ENCODE measurements around the gene BCAT1.

The BCAT1 gene

GRCh38 chr12:24838531-24838950, 110.4 kb downstream of the BCAT1 start:
- H4K8ac ChIP-seq (ENCODE audit: low read depth, low read length), result no peak overlapping the region
- no peaks in the 10 kb centered on the region for H3K9me3 ChIP-seq (replicated peaks in 1 of 2; ENCODE audit: control insufficient read depth in 2 of 2, insufficient read depth in 1 of 2, low read depth in 1 of 2, low read length in 2 of 2)
- no peak for DNase-seq (ENCODE audit: low spot score)
- H3K18ac ChIP-seq (ENCODE audit: low read length), result no peak overlapping the region
- H2BK5ac ChIP-seq (ENCODE audit: low read length), result no peak overlapping the region
- no peak overlapping the region for H3K4me3 ChIP-seq (ENCODE audit: low read length in 2 of 2)
- no peak overlapping the region for H2BK15ac ChIP-seq (ENCODE audit: low read length)
- H3K23ac ChIP-seq (ENCODE audit: low read depth, low read length, poor library complexity), result no peak overlapping the region
- H3K27me3 ChIP-seq (ENCODE audit: control insufficient read depth in 3 of 3, insufficient read depth in 3 of 3, low read depth in 1 of 3, low read length in 3 of 3), result no peaks in the 10 kb centered on the region
- no peaks in the 10 kb centered on the region for H3K4me1 ChIP-seq (ENCODE audit: control insufficient read depth in 2 of 2, insufficient read depth in 1 of 2, low read depth in 1 of 2, low read length in 2 of 2)
- no CpG with 5 or more reads among the region's 2 CpGs for WGBS, 2 donors (ENCODE audit: extremely low coverage in 2 of 2, insufficient read length in 2 of 2, insufficient replicate concordance in 1 of 2)
- H2BK12ac ChIP-seq (ENCODE audit: low read length), result no peak overlapping the region
- H3K4me2 ChIP-seq (ENCODE audit: insufficient read depth, low read length, poor library complexity, severe bottlenecking), result no peak overlapping the region
- H4K91ac ChIP-seq (ENCODE audit: low read depth, low read length, poor library complexity), result no peak overlapping the region
- H3K14ac ChIP-seq (ENCODE audit: low read length), result no peak overlapping the region
- no peak overlapping the region for H3K9ac ChIP-seq (ENCODE audit: low read depth, low read length, poor library complexity)
- H2AK5ac ChIP-seq (ENCODE audit: low read depth, low read length), result no peak overlapping the region
- H3K36me3 ChIP-seq (replicated peaks in 1 of 2; ENCODE audit: control insufficient read depth in 2 of 2, insufficient read depth in 2 of 2, low read length in 2 of 2), result peaks cover 9 to 93% of the 10 kb centered on the region in 2 donors
- no peak overlapping the region for H2AFZ ChIP-seq (ENCODE audit: low read length)
- H3K27ac ChIP-seq (replicated peaks; ENCODE audit: low read length), result no peak overlapping the region
- H2BK120ac ChIP-seq (ENCODE audit: low read depth, low read length), result no peak overlapping the region
- no peaks in the 10 kb centered on the region for H3K79me1 ChIP-seq (ENCODE audit: low read depth, low read length)
- no peak overlapping the region for H3K4ac ChIP-seq (ENCODE audit: low read length)

- Histone ChIP-seq H3K79me1 (ENCODE audit: low read depth, low read length) (no peaks in the 10 kb centered on the region), H2BK120ac (ENCODE audit: low read depth, low read length) (no peak overlapping the region), H3K4me3 (ENCODE audit: low read length in 2 of 2) (no peak overlapping the region), H3K4me1 (ENCODE audit: control insufficient read depth in 2 of 2, insufficient read depth in 1 of 2, low read depth in 1 of 2, low read length in 2 of 2) (no peaks in the 10 kb centered on the region), H3K36me3 (replicated peaks in 1 of 2; ENCODE audit: control insufficient read depth in 2 of 2, insufficient read depth in 2 of 2, low read length in 2 of 2) (peaks cover 6 to 93% of the 10 kb centered on the region in 2 donors), H4K8ac (ENCODE audit: low read depth, low read length) (no peak overlapping the region), H3K18ac (ENCODE audit: low read length) (no peak overlapping the region), H3K14ac (ENCODE audit: low read length) (no peak overlapping the region), H2AFZ (ENCODE audit: low read length) (no peak overlapping the region), H3K4me2 (ENCODE audit: insufficient read depth, low read length, poor library complexity, severe bottlenecking) (no peak overlapping the region), H3K27me3 (ENCODE audit: control insufficient read depth in 3 of 3, insufficient read depth in 3 of 3, low read depth in 1 of 3, low read length in 3 of 3) (no peaks in the 10 kb centered on the region), H2BK5ac (ENCODE audit: low read length) (no peak overlapping the region), H2BK15ac (ENCODE audit: low read length) (no peak overlapping the region), H2AK5ac (ENCODE audit: low read depth, low read length) (no peak overlapping the region), H3K4ac (ENCODE audit: low read length) (no peak overlapping the region), H3K9ac (ENCODE audit: low read depth, low read length, poor library complexity) (no peak overlapping the region), H3K9me3 (replicated peaks in 1 of 2; ENCODE audit: control insufficient read depth in 2 of 2, insufficient read depth in 1 of 2, low read depth in 1 of 2, low read length in 2 of 2) (no peaks in the 10 kb centered on the region), H3K27ac (replicated peaks; ENCODE audit: low read length) (no peak overlapping the region), H3K23ac (ENCODE audit: low read depth, low read length, poor library complexity) (no peak overlapping the region), H4K91ac (ENCODE audit: low read depth, low read length, poor library complexity) (no peak overlapping the region), H2BK12ac (ENCODE audit: low read length) (no peak overlapping the region)
- WGBS, 2 donors (ENCODE audit: extremely low coverage in 2 of 2, insufficient read length in 2 of 2, insufficient replicate concordance in 1 of 2), result 100% methylated on average over 1 of the region's 2 CpGs
- no peak for DNase-seq (ENCODE audit: low spot score)
Observed at GRCh38 chr12:24835377-24835776, 113.5 kb downstream of the BCAT1 start.

GRCh38 chr12:24833513-24833912, 115.4 kb downstream of the BCAT1 start:
- no peaks in the 10 kb centered on the region for H3K79me1 ChIP-seq (ENCODE audit: low read depth, low read length)

GRCh38 chr12:24823808-24824515, 124.9 kb downstream of the BCAT1 start:
- H3K9me3 ChIP-seq (replicated peaks in 1 of 2; ENCODE audit: control insufficient read depth in 2 of 2, insufficient read depth in 1 of 2, low read depth in 1 of 2, low read length in 2 of 2), result peaks cover 0 to 6% of the 10 kb centered on the region in 2 donors
- H2BK120ac ChIP-seq (ENCODE audit: low read depth, low read length), result no peak overlapping the region
- no peak for DNase-seq (ENCODE audit: low spot score)
- no peak overlapping the region for H2BK15ac ChIP-seq (ENCODE audit: low read length)
- H3K23ac ChIP-seq (ENCODE audit: low read depth, low read length, poor library complexity), result no peak overlapping the region
- H3K4me2 ChIP-seq (ENCODE audit: insufficient read depth, low read length, poor library complexity, severe bottlenecking), result no peak overlapping the region
- H3K79me1 ChIP-seq (ENCODE audit: low read depth, low read length), result no peaks in the 10 kb centered on the region
- no CpG with 5 or more reads among the region's 5 CpGs for WGBS, 2 donors (ENCODE audit: extremely low coverage in 2 of 2, insufficient read length in 2 of 2, insufficient replicate concordance in 1 of 2)
- H2BK5ac ChIP-seq (ENCODE audit: low read length), result no peak overlapping the region
- no peak overlapping the region for H3K27ac ChIP-seq (replicated peaks; ENCODE audit: low read length)
- H3K18ac ChIP-seq (ENCODE audit: low read length), result no peak overlapping the region
- peaks cover 9 to 100% of the 10 kb centered on the region in 2 donors for H3K36me3 ChIP-seq (replicated peaks in 1 of 2; ENCODE audit: control insufficient read depth in 2 of 2, insufficient read depth in 2 of 2, low read length in 2 of 2)
- H3K4me3 ChIP-seq (ENCODE audit: low read length in 2 of 2), result no peak overlapping the region
- H3K14ac ChIP-seq (ENCODE audit: low read length), result no peak overlapping the region
- H2BK12ac ChIP-seq (ENCODE audit: low read length), result no peak overlapping the region
- H4K91ac ChIP-seq (ENCODE audit: low read depth, low read length, poor library complexity), result no peak overlapping the region
- no peak overlapping the region for H3K4ac ChIP-seq (ENCODE audit: low read length)
- H4K8ac ChIP-seq (ENCODE audit: low read depth, low read length), result no peak overlapping the region
- H3K27me3 ChIP-seq (ENCODE audit: control insufficient read depth in 3 of 3, insufficient read depth in 3 of 3, low read depth in 1 of 3, low read length in 3 of 3), result no peaks in the 10 kb centered on the region
- no peaks in the 10 kb centered on the region for H3K4me1 ChIP-seq (ENCODE audit: control insufficient read depth in 2 of 2, insufficient read depth in 1 of 2, low read depth in 1 of 2, low read length in 2 of 2)
- no peak overlapping the region for H3K9ac ChIP-seq (ENCODE audit: low read depth, low read length, poor library complexity)
- no peak overlapping the region for H2AK5ac ChIP-seq (ENCODE audit: low read depth, low read length)
- H2AFZ ChIP-seq (ENCODE audit: low read length), result no peak overlapping the region

More at GRCh38 chr12:24833513-24833912, 115.4 kb downstream of the BCAT1 start:
- Histone ChIP-seq H3K23ac (ENCODE audit: low read depth, low read length, poor library complexity) (no peak overlapping the region), H2BK12ac (ENCODE audit: low read length) (no peak overlapping the region), H3K9me3 (replicated peaks in 1 of 2; ENCODE audit: control insufficient read depth in 2 of 2, insufficient read depth in 1 of 2, low read depth in 1 of 2, low read length in 2 of 2) (no peaks in the 10 kb centered on the region), H3K18ac (ENCODE audit: low read length) (no peak overlapping the region), H4K91ac (ENCODE audit: low read depth, low read length, poor library complexity) (no peak overlapping the region), H3K36me3 (replicated peaks in 1 of 2; ENCODE audit: control insufficient read depth in 2 of 2, insufficient read depth in 2 of 2, low read length in 2 of 2) (peaks cover 3 to 93% of the 10 kb centered on the region in 2 donors), H2AK5ac (ENCODE audit: low read depth, low read length) (no peak overlapping the region), H3K27ac (replicated peaks; ENCODE audit: low read length) (no peak overlapping the region), H2BK5ac (ENCODE audit: low read length) (no peak overlapping the region), H4K8ac (ENCODE audit: low read depth, low read length) (no peak overlapping the region), H3K4me1 (ENCODE audit: control insufficient read depth in 2 of 2, insufficient read depth in 1 of 2, low read depth in 1 of 2, low read length in 2 of 2) (no peaks in the 10 kb centered on the region), H3K14ac (ENCODE audit: low read length) (no peak overlapping the region), H3K4me2 (ENCODE audit: insufficient read depth, low read length, poor library complexity, severe bottlenecking) (no peak overlapping the region), H3K9ac (ENCODE audit: low read depth, low read length, poor library complexity) (no peak overlapping the region), H2BK120ac (ENCODE audit: low read depth, low read length) (no peak overlapping the region), H2AFZ (ENCODE audit: low read length) (no peak overlapping the region), H3K27me3 (ENCODE audit: control insufficient read depth in 3 of 3, insufficient read depth in 3 of 3, low read depth in 1 of 3, low read length in 3 of 3) (no peaks in the 10 kb centered on the region), H3K4me3 (ENCODE audit: low read length in 2 of 2) (no peak overlapping the region), H2BK15ac (ENCODE audit: low read length) (no peak overlapping the region), H3K4ac (ENCODE audit: low read length) (no peak overlapping the region)
- no CpG with 5 or more reads among the region's 3 CpGs for WGBS, 2 donors (ENCODE audit: extremely low coverage in 2 of 2, insufficient read length in 2 of 2, insufficient replicate concordance in 1 of 2)
- no peak for DNase-seq (ENCODE audit: low spot score)

Measured in neuronal stem cell (in vitro differentiated cells).